ENCODE measurements around the gene ZNF207.
"Not testable (repeated sequence)": the region's sequence is repeated elsewhere in the genome, so short reads cannot be mapped to it uniquely, and the experiment has no call there.

Gene ZNF207

GRCh38 chr17:32349854-32350665 lies at the start of gene ZNF207:
ZNF207 (plus strand) TSS chr17:32350157; CDS start chr17:32350286, 129 bp downstream.
- peak; percentile 90 to 91 for DNase-seq

- no peak for DNase-seq
Observed at GRCh38 chr17:32302037-32302436, 47.9 kb upstream of the ZNF207 start.

- no peak for DNase-seq
Observed at GRCh38 chr17:32302860-32303649, 46.9 kb upstream of the ZNF207 start.

- DNase-seq = no peak
Observed at GRCh38 chr17:32303781-32304288, 46.1 kb upstream of the ZNF207 start.

- DNase-seq = no peak
Observed at GRCh38 chr17:32305049-32305448, 44.9 kb upstream of the ZNF207 start.

GRCh38 chr17:32307658-32308057 lies 42.3 kb upstream of the ZNF207 start:
- no peak for DNase-seq

GRCh38 chr17:32311028-32311536 lies 38.9 kb upstream of the ZNF207 start:
- no peak for DNase-seq

GRCh38 chr17:32314636-32315035 lies 35.3 kb upstream of the ZNF207 start:
- DNase-seq = no peak

GRCh38 chr17:32315171-32315570 lies 34.8 kb upstream of the ZNF207 start:
- DNase-seq = no peak

- DNase-seq = not testable (repeated sequence)
Observed at GRCh38 chr17:32316653-32317052, 33.3 kb upstream of the ZNF207 start.

GRCh38 chr17:32317353-32317752 lies 32.6 kb upstream of the ZNF207 start:
- no peak for DNase-seq

- no peak for DNase-seq
Observed at GRCh38 chr17:32318071-32318470, 31.9 kb upstream of the ZNF207 start.

- DNase-seq = peak; percentile 49 to 66
Observed at GRCh38 chr17:32319548-32319905, 30.4 kb upstream of the ZNF207 start.

GRCh38 chr17:32320080-32320479 lies 29.9 kb upstream of the ZNF207 start:
- not testable (repeated sequence) for DNase-seq

GRCh38 chr17:32320847-32321246 lies 29.1 kb upstream of the ZNF207 start:
- DNase-seq = no peak

- DNase-seq = no peak
Observed at GRCh38 chr17:32323046-32323445, 26.9 kb upstream of the ZNF207 start.

- peak in 1 of 2 experiments; percentile 19 for DNase-seq
Observed at GRCh38 chr17:32323811-32324491, 26.0 kb upstream of the ZNF207 start.

GRCh38 chr17:32327911-32328310 lies 22.0 kb upstream of the ZNF207 start:
- no peak for DNase-seq

GRCh38 chr17:32330147-32330546 lies 19.8 kb upstream of the ZNF207 start:
- DNase-seq = no peak

GRCh38 chr17:32331243-32332040 lies 18.5 kb upstream of the ZNF207 start:
- DNase-seq = no peak

GRCh38 chr17:32333187-32333586 lies 16.8 kb upstream of the ZNF207 start:
- DNase-seq = no peak

- DNase-seq = no peak
Observed at GRCh38 chr17:32335046-32335445, 14.9 kb upstream of the ZNF207 start.

Measured in SHP77 (cell line).